ENCODE measurements around the gene E2F3.

DNA sequence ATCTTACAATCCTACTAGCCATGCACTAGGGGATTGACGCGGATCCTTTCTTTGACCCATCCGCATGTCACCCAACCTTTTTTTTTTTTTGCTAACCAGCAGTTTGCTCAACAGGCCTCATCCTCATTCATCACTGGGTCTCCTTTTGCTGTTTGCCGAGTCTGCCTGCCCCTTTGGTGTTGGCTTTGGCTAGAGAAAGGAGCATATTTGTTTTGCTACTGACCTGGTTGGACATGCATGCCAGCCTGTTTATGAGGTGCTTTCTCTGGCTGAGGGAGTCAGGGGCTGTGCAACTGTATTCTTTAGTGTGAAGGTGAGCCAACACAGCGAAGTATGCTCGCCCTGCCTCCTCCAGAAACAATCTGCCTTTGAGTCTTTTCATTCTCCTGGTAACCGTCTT lies 40.2 kb downstream of the E2F3 start:
- TF ChIP-seq, protein P1, sequence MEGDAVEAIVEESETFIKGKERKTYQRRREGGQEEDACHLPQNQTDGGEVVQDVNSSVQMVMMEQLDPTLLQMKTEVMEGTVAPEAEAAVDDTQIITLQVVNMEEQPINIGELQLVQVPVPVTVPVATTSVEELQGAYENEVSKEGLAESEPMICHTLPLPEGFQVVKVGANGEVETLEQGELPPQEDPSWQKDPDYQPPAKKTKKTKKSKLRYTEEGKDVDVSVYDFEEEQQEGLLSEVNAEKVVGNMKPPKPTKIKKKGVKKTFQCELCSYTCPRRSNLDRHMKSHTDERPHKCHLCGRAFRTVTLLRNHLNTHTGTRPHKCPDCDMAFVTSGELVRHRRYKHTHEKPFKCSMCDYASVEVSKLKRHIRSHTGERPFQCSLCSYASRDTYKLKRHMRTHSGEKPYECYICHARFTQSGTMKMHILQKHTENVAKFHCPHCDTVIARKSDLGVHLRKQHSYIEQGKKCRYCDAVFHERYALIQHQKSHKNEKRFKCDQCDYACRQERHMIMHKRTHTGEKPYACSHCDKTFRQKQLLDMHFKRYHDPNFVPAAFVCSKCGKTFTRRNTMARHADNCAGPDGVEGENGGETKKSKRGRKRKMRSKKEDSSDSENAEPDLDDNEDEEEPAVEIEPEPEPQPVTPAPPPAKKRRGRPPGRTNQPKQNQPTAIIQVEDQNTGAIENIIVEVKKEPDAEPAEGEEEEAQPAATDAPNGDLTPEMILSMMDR (IDR thresholded peaks at IDR 0.05): no peak
- no peak for TF ChIP-seq POLR2A (IDR thresholded peaks at IDR 0.05)
